Limb (tissue), 2 donors: ENCODE data around the gene CLCN4.

Experiments used
- DNase-seq, 2 donors: peaks; one replicate each; pipeline ENCODE4 v3.0.0-alpha.2; 2016; ENCODE audit errors: extremely low spot score in 2 of 2

Gene CLCN4

GRCh38 chrX:10156199-10157031, at the start of gene CLCN4:
TSS of gene CLCN4 (plus strand) at chrX:10156975. CDS start at chrX:10185033, 28,058 bp downstream.
- DNase-seq: peak in 1 of 2 donors; percentile 57

- DNase-seq: peak in 1 of 2 donors; percentile 24
Measured at GRCh38 chrX:10107483-10107882, 49.3 kb upstream of the CLCN4 start.

GRCh38 chrX:10108288-10108687, 48.5 kb upstream of the CLCN4 start:
- DNase-seq: no peak

- no peak for DNase-seq
Measured at GRCh38 chrX:10109695-10110094, 47.1 kb upstream of the CLCN4 start.

- DNase-seq: no peak
Measured at GRCh38 chrX:10110316-10110935, 46.3 kb upstream of the CLCN4 start.

GRCh38 chrX:10110984-10111363, 45.8 kb upstream of the CLCN4 start:
- DNase-seq: no peak

- DNase-seq: no peak
Measured at GRCh38 chrX:10111364-10112148, 45.2 kb upstream of the CLCN4 start.

- no peak for DNase-seq
Measured at GRCh38 chrX:10112510-10112909, 44.3 kb upstream of the CLCN4 start.

GRCh38 chrX:10115082-10115481, 41.7 kb upstream of the CLCN4 start:
- no peak for DNase-seq

- no peak for DNase-seq
Measured at GRCh38 chrX:10117301-10117700, 39.5 kb upstream of the CLCN4 start.

GRCh38 chrX:10117864-10118377, 38.9 kb upstream of the CLCN4 start:
- DNase-seq: no peak

GRCh38 chrX:10118530-10118929, 38.2 kb upstream of the CLCN4 start:
- no peak for DNase-seq

- DNase-seq: peak; percentile 64 to 75
Measured at GRCh38 chrX:10119399-10119990, 37.3 kb upstream of the CLCN4 start.

- no peak for DNase-seq
Measured at GRCh38 chrX:10120331-10120730, 36.4 kb upstream of the CLCN4 start.

GRCh38 chrX:10120828-10121227, 35.9 kb upstream of the CLCN4 start:
- DNase-seq: no peak

GRCh38 chrX:10121787-10122186, 35.0 kb upstream of the CLCN4 start:
- DNase-seq: no peak

- no peak for DNase-seq
Measured at GRCh38 chrX:10124506-10125247, 32.1 kb upstream of the CLCN4 start.

GRCh38 chrX:10125248-10125615, 31.5 kb upstream of the CLCN4 start:
- DNase-seq: no peak

GRCh38 chrX:10126044-10126443, 30.7 kb upstream of the CLCN4 start:
- no peak for DNase-seq

- DNase-seq: no peak
Measured at GRCh38 chrX:10126834-10127233, 29.9 kb upstream of the CLCN4 start.

- DNase-seq: no peak
Measured at GRCh38 chrX:10128386-10128785, 28.4 kb upstream of the CLCN4 start.
